Brain pericyte (primary cell): ENCODE measurements around the gene PROM2.

ENCODE experiments used
- DNase-seq: peaks from one replicate; pipeline ENCODE4 v3.0.0-alpha.2; 2012; ENCODE audit warnings: low read depth, low spot score

Gene PROM2

DNA sequence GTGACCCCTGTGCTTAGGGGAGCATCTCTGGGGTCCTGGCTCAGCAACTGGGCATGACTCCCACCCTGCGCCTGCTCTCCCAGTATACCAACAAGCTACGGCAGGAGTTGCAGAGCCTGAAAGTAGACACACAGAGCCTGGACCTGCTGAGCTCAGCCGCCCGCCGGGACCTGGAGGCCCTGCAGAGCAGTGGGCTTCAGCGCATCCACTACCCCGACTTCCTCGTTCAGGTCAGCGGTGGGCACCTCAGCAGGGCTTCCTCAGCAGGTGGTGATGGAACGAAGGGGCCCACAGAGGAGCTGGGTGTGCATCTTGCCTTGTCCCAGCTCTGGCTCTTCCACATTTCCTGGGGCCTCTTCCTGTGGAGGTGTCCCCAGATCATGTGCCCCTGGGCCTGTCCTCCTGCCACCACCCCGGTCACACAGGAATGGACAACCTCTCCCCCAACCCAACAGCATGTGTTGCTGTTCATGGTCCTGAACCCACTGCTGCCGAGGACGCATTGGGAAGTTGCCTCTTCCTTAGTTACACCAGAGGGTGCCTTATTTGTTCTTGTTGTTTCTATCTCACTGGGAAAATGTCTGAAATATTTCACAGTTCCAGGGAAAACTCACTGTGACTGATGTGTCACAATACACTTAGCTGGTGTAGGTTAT, 10.8 kb downstream of the PROM2 start:
- DNase-seq, result no peak

DNA sequence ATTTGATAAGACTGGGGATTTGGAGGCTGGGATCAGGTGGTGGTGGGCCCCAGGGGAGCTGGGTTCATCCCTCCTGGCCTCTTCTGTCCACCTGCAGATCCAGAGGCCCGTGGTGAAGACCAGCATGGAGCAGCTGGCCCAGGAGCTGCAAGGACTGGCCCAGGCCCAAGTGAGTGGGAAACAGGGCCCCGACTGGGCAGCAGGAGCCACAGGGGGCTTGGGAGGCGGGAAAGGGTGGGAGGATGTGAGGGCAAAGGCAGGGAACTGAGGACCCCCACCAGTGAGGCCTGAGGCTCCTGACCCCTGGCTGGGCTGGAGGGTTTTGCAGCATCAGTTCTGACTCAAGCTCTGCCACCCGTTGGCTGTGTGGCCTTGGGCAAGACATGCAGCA, 11.3 kb downstream of the PROM2 start:
- no peak for DNase-seq

DNA sequence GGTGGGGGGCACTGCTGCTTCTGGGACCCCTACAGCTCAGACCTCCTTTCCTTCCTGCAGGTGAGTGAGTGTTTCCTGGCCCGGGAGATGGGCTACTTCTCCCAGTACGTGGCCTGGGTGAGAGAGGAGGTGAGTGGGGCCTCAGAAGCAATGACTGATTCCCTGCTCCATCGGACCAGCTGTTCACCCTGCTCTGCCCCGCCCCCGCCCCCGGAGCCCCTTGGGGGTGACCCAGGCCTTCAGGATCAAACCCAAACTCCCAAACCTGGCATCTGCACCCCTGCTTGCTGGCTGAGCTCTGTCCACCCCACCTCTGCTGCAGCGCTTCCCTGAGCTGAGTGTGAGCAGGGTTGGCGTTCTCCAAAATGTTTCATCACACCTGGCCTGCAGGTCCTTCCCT, 13.1 kb downstream of the PROM2 start:
- DNase-seq, result no peak

DNA sequence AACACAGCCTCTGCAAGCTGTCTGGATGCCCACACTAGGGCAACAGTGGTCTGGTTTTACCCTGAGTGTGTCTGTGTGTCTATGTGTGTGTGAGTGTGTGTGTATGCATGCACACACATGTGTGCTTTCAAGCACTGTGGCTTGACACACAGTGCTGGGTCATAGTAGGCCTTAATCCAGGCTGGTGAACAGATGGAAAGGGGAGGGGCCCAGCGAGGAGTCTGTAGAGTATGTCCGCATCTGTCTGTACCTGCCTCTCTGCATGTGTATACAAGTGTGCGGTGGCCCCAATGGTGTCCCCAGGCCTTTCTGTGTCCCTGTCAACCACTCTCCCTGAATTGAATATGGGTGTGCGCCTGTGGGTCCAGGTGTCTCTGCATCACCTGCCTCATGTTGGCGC, 13.6 kb downstream of the PROM2 start:
- DNase-seq, result no peak

DNA sequence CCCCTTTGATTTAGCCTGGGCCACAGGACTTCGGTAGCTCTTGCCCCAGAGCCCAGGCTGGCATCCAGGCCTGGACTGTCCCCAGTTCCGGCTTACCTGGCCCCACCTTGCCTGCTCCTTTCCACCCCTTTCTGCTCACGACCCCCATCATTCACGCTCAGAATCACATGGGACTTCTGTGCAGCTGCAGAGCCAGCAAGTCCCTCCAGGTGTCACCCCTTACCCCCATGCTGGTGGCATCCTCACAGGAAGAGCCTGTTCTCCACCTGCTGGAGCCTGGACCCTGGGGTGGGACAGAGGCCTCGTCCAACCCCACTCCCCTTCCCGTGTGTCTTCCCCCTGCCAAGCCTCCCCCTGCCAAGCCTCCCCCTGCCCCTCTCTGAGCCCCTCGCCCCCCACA, 15.0 kb downstream of the PROM2 start:
- no peak for DNase-seq

DNA sequence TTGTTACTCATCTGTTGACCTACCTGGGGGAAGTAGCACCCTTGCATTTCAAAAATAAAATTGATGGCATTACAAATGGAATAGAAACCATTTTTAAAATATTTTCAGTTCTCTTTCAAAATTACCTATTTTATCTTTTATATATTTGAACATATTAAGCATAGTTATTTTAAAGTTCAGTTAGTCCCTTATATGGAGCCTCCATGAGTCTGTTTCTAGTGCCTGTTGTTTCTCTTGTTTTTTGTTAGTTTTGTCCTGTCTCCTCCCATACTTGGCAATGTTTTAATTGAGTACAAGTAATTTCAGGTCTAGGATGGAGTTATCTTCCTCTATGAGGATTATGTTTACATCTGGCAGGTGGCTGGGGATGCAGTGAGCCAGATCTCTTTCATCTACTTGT, 17.0 kb downstream of the PROM2 start:
- DNase-seq, result no peak

DNA sequence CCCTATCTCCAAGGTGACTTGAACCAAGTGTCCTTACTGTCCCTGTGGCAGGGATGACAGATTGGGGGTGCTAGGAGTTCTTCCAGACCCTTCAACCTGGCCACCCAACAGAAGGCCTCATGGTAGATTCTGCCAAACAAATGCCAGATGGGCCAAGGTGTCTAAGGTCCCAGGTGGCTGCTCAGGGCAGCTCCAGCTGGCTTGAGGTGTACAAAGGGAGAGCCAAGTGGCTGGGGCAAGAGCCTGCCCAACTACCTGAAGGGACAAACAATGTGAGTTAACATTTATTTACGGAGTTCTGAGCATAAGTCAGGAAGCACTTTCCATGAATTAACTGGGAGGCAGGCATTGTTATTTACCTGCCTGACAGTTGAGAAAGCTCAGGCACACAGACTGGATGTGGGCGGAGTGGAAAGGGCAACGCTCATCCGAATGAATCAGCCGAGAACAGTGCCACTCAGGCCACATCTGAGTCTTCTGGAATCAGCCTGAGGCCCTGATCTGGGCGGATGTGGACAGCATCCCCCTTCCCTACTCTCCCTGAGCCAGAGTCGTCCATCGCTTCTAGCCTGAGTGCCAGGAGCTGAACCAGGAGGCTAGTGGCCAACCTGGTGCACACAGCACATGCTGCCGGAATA, 18.5 kb downstream of the PROM2 start:
- no peak for DNase-seq

DNA sequence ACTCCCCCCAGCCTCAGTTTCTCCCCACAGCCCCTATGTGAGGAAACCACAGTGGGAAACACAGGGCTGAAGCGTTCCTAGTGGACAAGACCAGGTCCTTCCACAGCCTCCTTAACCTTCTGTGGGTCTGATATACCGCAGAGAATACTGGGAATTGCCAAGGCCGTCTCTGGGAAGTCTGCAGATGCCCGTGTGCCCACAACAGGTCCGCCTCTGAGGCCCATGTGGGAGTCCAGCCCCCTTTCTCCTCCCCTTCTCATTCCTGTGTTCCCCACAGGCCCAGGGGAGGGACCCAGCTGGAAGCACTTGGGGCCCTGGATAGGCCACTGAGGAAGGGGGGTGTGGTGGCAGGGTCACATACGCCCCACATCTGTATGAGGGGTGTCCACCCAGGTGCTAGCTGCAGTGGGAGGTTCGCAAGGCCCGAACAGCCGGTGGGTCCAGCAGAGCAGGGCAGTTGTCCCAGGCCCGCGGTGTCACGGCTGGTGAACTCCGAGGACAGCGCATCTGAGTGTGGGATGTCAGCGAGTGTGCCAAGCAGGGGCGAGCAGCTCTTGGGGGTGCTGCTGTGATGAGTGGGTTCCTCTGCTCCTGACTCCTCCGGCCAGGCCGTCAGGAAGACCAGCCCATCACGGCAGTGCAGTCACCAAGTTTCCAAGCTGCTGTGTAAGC, 20.5 kb downstream of the PROM2 start:
- DNase-seq, result no peak

DNA sequence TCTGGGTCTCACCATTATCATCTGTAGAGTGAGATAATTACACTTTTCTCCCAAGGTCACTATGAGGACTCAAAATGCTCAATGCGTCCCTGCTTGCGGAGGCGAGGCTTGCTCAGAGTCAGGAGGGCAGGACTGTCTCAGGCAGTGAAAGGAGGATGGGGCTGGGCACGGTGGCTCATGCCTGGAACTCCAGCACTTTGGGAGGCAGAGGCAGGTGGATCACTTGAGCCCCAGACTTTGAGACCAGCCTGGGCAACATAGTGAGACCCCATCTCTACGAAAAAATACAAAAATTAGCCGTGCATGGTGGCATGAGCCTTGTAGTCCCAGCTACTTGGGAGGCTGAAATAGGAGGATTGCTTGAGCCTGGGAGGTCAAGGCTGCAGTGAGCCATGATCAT, 21.1 kb downstream of the PROM2 start:
- no peak for DNase-seq

DNA sequence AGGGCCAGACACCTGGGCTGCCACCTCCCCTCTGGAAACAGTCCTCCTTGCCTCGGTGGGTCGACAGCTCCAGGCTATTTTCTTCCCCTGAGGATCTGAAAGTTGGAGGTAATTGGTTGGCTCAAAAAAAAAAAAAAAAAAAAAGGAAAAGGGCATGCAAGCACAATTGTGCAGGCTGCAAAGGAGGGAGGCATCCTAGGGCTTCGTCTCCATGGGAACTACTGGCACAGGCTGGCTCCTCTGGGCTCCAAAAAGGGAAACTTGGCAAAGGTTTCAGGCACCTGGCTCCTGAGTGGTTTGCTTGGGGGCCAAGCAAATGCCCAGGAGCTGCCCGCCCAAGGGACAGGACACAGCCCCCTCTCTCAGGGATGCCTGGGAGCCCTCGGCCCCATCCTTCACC, 21.8 kb downstream of the PROM2 start:
- no peak for DNase-seq

DNA sequence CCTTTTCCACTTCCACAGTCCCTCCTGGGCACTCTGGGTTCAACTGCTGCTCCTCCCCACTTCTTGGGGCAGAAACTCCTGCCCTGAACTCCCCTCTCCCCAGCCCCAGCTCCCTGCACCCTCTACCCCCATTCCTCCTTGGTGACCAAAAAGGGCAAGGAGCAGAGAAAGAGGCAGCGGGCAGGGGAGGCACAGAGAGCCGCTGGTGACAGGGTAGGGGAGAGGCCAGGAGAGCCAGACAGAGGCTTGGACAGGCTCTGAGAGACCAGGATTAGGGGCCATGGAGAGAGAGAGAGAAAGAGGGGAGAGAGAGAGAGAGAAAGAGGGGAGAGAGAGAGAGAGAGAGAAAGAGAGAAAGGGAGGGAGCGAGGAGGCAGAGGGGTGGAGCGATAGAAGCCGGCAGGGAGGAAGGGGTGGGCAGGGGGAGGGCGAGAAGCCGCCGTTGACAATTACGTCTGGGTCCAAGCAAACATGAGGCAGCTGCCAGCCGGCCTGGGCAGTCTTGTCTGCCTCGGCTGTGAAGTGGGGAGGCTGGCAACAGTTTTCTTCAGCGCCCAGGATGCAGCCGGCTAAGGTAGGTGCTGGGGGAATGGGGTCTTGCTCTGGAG, 22.7 kb downstream of the PROM2 start, which contains the start of gene KCNIP3:
Gene KCNIP3, plus strand, starts transcription at position 468 of the 608 bp plus-strand sequence. Its CDS starts 92 bp downstream, at position 560.
- DNase-seq, result no peak

DNA sequence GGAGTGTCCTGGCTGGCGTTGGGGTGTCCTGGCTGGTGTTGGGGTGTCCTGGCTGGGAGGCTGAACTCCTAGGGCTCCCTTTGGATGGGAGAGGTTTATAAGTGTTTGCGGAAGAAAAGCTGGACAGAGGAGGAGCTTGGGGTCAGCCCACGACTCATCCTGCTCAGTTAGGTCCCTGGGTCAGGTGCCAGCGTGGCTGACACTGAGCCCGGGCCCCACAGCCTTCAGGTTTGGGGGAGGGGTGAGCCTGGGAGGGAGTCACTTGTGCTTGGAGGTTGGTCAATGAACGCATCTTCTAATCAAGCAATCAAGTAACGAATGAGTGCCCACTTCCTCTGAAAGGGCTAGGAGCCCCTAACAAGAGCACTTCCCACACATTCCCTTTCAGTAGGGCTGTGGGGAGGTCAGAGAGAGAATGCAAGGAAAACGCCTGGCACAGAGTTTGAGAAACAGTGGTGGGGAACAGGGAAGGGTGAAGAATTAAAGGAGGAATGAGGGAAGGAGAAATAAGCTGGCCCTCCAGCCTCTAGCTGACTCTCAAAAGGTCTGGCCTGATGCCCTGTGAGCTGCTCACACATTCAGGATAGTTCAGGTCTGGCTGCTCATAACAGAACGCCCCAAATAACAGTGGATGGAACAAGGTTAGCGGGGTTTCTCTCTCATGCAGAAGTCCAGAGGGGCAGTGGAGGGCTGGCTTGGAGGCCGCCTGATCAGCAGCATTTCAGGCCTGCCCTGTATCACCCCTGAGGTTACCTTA, 23.6 kb downstream of the PROM2 start:
- no peak for DNase-seq

DNA sequence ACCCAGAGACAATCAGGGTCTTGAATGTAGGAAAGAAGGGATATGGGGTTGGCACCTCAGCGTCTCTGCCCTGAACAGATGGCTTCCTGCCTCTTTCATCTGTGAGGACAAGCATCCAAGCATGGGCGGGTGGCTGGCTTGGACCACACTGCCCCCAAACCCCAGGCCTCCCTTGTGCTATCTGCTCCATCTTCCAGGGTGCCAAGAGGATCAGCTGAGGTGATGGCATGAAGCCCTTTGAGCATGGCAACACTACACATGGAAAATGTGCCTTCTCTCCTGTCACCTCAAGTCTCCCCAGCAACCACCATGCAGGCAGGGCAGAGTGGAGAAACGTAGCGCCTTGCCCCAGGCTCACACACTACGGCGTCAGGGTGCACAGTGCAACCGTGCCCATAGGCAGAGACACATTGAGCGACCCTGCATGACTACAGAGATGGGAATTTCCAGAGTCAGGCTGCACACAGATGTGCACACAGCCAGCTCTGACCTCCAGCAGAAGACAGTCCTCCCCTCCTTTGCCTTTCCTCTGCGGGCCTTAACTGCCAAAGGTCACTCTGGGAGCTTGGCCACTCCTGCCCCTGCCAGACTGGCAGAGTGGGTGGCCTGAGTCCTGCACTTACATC, 24.4 kb downstream of the PROM2 start:
- DNase-seq, result no peak

DNA sequence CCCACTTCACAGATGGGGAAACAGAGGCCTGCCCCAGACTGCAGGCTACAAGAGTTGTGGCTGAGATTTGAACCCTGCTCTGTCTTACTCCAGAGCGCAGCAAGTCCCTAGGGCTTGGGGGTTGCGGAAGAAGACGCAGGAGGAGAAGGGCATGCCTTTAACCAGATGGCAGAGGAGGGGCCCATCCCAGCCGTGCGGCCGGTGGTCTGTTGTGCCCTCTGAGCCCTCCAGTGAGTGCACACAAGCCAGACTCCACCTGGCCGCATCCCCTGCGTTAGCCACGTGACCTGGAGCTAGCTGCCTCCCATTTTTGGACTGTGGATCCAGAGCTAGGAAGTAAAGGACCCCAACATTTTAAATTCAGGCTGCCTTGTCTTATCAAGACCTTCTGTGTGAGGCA, 25.7 kb downstream of the PROM2 start:
- no peak for DNase-seq

DNA sequence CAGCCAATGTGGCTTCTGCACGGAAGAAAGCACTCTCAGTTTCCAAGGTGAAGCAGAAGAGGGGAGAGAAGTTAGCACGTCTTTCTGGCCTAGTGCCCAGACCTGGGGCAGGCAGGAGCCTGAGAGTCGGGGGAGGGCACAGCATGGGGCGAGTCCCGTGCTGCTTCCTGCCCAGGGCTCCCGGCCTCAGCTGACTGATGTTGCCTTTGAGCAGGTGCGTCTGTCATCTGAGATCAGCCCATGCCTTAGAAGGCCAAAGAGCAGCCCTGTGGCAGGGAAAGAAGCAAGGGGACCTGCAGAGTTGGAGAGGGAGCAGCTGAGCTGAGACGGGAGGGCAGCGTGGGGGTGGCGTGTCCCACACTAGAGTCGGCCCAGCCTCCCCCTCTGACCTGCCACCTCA, 26.2 kb downstream of the PROM2 start:
- no peak for DNase-seq

DNA sequence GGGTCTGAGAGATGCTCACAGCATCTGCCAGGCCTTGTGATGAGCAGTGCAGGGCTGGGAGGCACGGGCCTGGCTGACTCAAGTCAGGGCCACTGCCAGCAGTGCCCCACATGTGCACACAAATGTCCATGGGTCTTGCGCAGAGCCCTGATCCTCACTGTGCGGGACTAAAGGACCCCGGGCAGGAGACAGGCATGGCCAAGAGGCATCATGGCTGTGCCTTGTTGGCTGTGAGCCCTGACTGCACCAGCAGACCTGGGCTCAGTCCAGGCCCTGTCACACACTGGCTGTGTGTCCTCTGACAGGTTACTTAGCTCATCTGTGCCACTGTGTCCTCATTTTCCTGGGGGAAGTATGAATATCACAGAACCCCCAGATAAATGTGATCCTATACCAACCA, 26.9 kb downstream of the PROM2 start:
- DNase-seq, result no peak

DNA sequence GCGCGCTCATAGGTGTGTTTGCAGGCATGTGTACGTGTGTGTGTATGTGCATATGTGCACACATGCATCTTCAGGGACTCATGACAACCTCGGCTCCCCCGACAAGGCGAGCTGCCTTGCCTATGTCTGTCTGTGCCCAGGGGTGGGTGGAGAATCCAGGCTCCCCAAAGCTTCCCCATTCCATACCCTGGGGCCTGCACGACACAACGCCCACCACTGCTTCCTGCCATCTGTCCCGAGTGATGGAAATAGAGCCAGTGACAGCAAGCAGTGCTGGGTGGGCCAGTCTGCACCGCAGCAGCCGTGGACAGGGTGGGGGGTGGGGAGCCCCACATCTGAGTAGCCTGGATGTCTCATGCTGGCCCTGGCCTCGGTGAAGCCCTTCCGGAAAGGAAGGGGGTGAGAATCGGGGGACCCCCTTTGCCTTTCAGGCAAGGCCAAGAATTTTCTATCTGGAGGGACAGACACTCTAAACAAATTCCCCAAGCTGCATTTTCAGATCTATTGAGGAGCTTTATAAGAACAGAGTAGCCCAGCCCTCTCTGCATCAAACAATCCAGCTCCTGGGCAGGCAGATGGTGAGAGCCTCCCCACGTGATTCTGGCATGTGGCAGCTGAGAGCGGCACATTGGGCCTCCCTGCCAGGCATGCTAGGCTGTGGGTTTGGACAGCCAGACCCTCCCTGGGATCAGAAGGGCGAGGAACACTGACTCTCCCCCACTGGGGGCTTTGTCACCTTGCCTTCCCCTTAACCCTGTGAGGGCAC, 27.8 kb downstream of the PROM2 start:
- no peak for DNase-seq

DNA sequence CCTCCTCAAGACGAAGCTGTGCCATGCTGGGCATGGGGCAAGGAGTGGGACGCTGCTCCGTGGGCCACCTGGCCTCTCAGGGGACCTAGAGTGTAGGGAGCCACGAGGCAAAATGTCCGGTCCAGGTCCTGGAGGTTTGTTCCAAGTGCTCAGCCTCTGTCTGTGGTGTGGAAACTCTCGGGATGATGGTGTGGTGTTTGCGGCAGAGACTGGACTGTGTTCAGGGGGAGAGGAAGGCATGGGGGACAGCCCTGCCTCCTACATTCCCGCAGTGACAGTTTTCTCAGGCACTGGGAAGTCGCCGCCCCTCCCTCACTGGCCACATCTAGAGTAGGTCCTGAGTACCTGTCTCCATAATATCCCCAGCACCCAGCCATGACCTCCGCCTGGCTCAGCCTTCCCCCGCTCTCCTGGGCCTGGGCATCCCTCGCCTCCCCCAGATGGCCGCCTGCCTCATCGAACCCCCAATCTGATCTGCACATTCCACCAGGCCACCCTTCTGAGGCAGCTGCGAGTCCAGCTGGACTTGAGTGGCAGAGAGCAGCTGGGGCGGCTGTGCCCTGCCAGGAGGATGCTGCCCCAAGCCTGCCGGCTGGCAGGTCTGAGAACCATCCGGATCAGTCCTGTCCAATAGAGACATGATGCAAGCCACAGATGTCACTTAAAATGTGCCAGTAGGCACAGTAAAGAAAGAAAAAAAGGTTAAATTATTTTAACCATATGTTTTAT, 29.1 kb downstream of the PROM2 start:
- DNase-seq, result no peak

DNA sequence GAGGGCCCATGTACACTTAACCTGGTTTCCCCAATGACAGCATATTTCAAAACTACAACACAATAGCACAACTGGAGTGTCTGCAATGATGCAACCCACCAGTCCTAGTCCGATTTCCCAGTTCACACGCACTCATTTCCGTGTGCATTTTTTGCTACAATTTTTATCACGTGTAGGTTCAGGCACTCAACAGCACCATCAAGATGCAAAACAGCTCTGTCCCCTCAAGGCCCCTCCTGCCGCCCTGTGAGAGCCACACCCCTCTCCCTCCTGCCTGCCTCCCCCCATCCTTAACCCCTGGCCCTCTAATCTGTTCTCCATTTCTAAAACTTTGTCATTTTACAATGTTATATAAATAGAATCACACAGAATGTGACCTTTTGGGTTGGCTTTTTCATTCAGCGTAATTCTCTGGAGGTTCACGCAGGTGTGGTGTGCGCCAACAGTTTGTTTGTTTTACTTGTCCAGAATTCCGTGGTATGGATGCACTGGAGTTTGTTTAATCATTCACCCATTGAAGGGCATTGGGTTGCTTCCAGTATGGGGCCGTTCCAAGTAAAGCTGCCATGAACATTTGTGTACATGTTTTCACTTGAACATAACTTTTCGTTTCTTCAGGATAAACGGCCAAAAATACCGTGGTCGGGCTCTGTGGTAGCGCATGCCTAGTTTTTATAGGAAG, 31.3 kb downstream of the PROM2 start:
- no peak for DNase-seq
